Neural cell (in vitro differentiated cells): ENCODE results near the gene HCCS.

Experiments used
- EP300 ChIP-seq: fragments of 450-650 bp; conservative IDR thresholded peaks from 2 replicates; pipeline ENCODE4 v1.6.1; 2014; ENCODE audit warnings: antibody characterized with exemption, mild to moderate bottlenecking, moderate library complexity; ENCODE audit not compliant: poor library complexity, severe bottlenecking
- EZH2 ChIP-seq: fragments of 200-600, 300-800 bp; shearing (Covaris generic), sonication (generic); IDR thresholded peaks from 2 replicates; pipeline ENCODE4 v1.6.1; 2014; ENCODE audit warnings: antibody characterized with exemption, low read length, borderline replicate concordance, mild to moderate bottlenecking; ENCODE audit not compliant: insufficient read depth, poor library complexity, severe bottlenecking
- RAD21 ChIP-seq: fragments of 450-650 bp; conservative IDR thresholded peaks from 2 replicates; pipeline ENCODE4 v1.6.1; 2014; ENCODE audit warnings: antibody characterized with exemption, mild to moderate bottlenecking, moderate library complexity
- SMC3 ChIP-seq: fragments of 450-650 bp; conservative IDR thresholded peaks from 2 replicates; pipeline ENCODE4 v1.6.1; 2014; ENCODE audit warnings: antibody characterized with exemption, mild to moderate bottlenecking, moderate library complexity; ENCODE audit not compliant: poor library complexity
- TAF1 ChIP-seq: IDR thresholded peaks from 2 replicates; pipeline ENCODE4 v1.6.1; 2012; ENCODE audit warnings: low read depth
- TF ChIP-seq, protein P1 (sequence below): IDR thresholded peaks from 2 replicates; pipeline ENCODE4 v1.6.1; 2012; ENCODE audit warnings: borderline replicate concordance
- TF ChIP-seq, protein P2 (sequence below): fragments of 450-650 bp; IDR thresholded peaks from 2 replicates; pipeline ENCODE4 v1.5.1; 2014; ENCODE audit warnings: antibody characterized with exemption, mild to moderate bottlenecking, moderate library complexity; ENCODE audit not compliant: poor library complexity, severe bottlenecking

DNA sequence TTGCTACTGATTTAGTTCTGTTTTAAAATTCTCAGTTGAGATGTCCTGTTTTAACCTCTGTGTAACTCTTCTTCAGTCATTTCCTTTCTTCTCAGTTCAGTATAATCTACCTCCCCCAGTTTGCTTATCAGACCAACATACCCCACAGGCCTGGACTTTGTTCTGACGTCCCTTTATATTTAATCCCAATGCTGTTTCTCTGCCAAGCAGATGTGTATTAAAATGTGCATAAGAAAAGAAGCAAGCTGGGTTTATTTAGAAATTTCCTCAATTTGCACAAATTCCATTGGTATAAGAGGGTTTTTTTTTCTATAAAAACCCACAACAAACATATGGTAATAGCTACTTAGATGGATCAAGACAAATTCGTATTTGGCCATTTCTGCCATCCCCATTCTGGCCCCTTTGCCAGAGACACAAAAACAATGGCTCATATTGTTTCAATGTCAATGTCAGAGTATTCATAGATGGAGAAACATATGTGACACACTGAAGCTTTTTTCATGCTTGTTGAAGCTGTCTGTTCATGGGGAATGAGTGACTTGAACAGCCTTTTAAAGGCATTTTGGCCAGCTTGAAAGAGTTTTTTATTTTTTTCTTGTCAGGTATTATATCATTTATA lies 24.5 kb downstream of the HCCS start:
- TF ChIP-seq, protein P1, sequence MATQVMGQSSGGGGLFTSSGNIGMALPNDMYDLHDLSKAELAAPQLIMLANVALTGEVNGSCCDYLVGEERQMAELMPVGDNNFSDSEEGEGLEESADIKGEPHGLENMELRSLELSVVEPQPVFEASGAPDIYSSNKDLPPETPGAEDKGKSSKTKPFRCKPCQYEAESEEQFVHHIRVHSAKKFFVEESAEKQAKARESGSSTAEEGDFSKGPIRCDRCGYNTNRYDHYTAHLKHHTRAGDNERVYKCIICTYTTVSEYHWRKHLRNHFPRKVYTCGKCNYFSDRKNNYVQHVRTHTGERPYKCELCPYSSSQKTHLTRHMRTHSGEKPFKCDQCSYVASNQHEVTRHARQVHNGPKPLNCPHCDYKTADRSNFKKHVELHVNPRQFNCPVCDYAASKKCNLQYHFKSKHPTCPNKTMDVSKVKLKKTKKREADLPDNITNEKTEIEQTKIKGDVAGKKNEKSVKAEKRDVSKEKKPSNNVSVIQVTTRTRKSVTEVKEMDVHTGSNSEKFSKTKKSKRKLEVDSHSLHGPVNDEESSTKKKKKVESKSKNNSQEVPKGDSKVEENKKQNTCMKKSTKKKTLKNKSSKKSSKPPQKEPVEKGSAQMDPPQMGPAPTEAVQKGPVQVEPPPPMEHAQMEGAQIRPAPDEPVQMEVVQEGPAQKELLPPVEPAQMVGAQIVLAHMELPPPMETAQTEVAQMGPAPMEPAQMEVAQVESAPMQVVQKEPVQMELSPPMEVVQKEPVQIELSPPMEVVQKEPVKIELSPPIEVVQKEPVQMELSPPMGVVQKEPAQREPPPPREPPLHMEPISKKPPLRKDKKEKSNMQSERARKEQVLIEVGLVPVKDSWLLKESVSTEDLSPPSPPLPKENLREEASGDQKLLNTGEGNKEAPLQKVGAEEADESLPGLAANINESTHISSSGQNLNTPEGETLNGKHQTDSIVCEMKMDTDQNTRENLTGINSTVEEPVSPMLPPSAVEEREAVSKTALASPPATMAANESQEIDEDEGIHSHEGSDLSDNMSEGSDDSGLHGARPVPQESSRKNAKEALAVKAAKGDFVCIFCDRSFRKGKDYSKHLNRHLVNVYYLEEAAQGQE: no peak
- TF ChIP-seq, protein P2, sequence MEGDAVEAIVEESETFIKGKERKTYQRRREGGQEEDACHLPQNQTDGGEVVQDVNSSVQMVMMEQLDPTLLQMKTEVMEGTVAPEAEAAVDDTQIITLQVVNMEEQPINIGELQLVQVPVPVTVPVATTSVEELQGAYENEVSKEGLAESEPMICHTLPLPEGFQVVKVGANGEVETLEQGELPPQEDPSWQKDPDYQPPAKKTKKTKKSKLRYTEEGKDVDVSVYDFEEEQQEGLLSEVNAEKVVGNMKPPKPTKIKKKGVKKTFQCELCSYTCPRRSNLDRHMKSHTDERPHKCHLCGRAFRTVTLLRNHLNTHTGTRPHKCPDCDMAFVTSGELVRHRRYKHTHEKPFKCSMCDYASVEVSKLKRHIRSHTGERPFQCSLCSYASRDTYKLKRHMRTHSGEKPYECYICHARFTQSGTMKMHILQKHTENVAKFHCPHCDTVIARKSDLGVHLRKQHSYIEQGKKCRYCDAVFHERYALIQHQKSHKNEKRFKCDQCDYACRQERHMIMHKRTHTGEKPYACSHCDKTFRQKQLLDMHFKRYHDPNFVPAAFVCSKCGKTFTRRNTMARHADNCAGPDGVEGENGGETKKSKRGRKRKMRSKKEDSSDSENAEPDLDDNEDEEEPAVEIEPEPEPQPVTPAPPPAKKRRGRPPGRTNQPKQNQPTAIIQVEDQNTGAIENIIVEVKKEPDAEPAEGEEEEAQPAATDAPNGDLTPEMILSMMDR: no peak
- TF ChIP-seq EP300 (no peak), EZH2 (no peak), TAF1 (no peak), SMC3 (no peak), RAD21 (no peak)
